Left forelimb (tissue), 1 donor: ENCODE measurements around the gene SDCCAG8.

Experiments used
- DNase-seq: peaks from one replicate; pipeline ENCODE4 v3.0.0-alpha.2; 2018; ENCODE audit warnings: low spot score

SDCCAG8 gene

DNA sequence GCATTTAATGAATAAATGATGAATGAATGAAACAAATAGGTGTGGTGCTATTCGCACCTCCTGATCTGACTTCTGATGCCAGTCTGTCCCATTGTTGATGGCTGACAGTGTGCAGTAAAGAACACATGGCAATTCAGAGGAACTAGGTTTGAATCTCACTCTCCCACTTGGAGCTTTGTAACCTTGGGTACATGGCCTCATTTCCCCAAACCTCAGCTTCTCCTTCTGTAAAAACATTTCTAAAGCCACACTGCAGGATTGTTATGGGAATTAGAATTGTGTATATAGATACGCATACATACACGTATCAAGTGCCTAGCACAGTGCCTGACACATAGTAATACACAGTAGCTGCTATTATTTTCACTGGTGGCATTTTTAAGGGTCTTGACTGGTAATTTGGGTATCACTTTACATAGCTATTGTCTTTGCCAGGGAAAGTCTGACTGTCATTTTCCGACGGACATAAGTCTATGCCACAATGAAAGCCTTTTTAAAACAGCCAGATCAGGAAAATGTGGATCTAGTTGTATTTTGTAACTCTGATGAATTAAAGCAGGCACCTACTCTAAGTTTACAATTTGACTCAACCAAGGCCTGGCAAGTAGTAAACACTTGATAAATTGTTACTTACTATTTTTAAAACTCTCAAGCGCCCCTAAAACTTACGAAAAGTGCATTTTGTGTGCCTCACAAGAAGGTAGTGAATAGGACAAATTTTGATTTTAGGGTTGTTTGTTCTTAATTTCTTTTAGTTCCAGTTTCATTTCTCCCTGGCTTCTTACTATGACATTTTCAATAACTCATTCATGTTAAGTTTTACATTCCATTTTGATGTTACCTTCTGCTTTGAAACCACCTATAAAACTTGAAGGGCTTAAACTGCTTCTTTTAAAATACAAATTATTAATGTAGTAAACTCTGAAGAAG, 164.4 kb downstream of the SDCCAG8 start:
- no peak for DNase-seq

GRCh38 chr1:243420946-243421685, 165.3 kb downstream of the SDCCAG8 start:
- DNase-seq: no peak

- DNase-seq: no peak
Observed at GRCh38 chr1:243421784-243422183, 165.9 kb downstream of the SDCCAG8 start.

- DNase-seq: no peak
Observed at GRCh38 chr1:243422362-243422761, 166.5 kb downstream of the SDCCAG8 start.

GRCh38 chr1:243428084-243428483, 172.2 kb downstream of the SDCCAG8 start:
- no peak for DNase-seq

GRCh38 chr1:243428617-243429342, 172.9 kb downstream of the SDCCAG8 start:
- DNase-seq: no peak

- no peak for DNase-seq
Observed at GRCh38 chr1:243431591-243431990, 175.8 kb downstream of the SDCCAG8 start.

- DNase-seq: no peak
Observed at GRCh38 chr1:243432136-243432535, 176.3 kb downstream of the SDCCAG8 start.

- no peak for DNase-seq
Observed at GRCh38 chr1:243433737-243434370, 178.0 kb downstream of the SDCCAG8 start.

DNA sequence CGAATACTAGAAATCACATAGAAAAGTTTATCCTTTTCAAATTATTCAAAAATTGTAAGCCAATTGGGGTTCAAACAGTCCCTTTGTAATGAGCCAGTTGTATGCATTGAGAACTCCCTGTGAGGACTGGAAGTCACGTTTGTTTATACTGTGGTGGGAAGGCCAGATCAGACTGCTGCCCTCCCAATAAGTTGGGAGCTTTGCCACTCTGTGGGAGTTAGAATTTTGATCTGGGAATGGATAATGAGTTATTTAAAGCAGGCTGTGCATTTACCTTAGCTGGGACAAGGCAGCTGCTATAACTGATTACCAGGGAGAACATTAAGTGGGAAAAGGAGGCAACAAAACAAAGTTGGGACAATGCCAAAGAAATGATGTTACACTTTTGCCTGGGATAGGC, 178.8 kb downstream of the SDCCAG8 start:
- DNase-seq: no peak

DNA sequence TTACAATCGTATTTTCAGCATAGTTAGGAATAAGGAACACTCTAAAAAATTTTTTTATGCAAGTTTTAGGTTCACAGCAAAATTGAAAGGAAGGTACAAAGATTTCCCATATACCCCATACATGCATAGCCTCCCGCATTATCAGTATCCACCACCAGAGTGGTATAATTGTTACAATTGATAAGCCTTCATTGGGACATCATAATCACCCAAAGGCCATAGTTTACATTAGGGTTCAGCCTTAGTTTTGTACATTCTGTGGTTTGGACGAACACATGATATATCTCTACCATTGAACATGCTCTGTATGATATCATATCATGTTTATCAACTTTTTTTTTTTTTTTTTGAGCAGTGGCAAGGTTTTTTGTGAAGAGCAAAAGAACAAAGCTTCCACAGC, 180.0 kb downstream of the SDCCAG8 start:
- DNase-seq: no peak

GRCh38 chr1:243438146-243438545, 182.3 kb downstream of the SDCCAG8 start:
- no peak for DNase-seq

- no peak for DNase-seq
Observed at GRCh38 chr1:243438815-243439214, 183.0 kb downstream of the SDCCAG8 start.

DNA sequence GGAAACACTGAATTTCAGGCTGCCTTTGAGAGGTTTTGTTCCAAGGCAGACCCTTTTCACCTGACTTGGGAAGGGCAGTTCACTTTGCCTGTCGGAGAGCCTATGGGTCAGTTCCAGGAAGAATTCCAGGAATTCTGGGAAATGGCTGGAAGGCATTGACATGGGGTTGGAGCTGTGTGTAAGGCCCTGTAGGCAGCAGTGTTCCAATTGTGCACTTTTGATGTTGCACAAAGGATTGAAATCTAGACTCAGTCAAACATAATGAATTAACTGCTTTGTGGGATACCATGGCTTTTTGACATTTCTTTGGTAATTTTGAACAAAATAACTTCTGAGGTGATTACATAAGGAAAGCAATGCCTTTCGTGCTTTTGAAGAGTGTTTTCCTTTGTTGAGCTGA, 184.6 kb downstream of the SDCCAG8 start:
- no peak for DNase-seq

GRCh38 chr1:243441601-243442000, 185.8 kb downstream of the SDCCAG8 start:
- DNase-seq: no peak

GRCh38 chr1:243443557-243443956, 187.7 kb downstream of the SDCCAG8 start:
- DNase-seq: no peak

GRCh38 chr1:243447347-243447746, 191.5 kb downstream of the SDCCAG8 start:
- DNase-seq: no peak

GRCh38 chr1:243447844-243448243, 192.0 kb downstream of the SDCCAG8 start:
- no peak for DNase-seq

GRCh38 chr1:243449373-243449772, 193.5 kb downstream of the SDCCAG8 start:
- no peak for DNase-seq

- no peak for DNase-seq
Observed at GRCh38 chr1:243452092-243452491, 196.3 kb downstream of the SDCCAG8 start.

- no peak for DNase-seq
Observed at GRCh38 chr1:243454328-243454997, 198.6 kb downstream of the SDCCAG8 start.
